MM.1S (cell line): Measurements from ENCODE around the gene TENM4.

Source experiments
- CTCF ChIP-seq: fragments of 300-600 bp; sonication (generic); IDR thresholded peaks from 2 replicates; pipeline ENCODE4 v1.5.1; 2016; ENCODE audit warnings: antibody characterized with exemption, low read length, mixed read lengths
- EZH2 ChIP-seq: fragments of 300-600 bp; sonication (generic); optimal IDR thresholded peaks from 2 replicates; pipeline ENCODE3; 2017; ENCODE audit warnings: low read depth, mild to moderate bottlenecking, antibody characterized with exemption, low read length, mixed read lengths
- EZH2phosphoT487 ChIP-seq: fragments of 300-600 bp; sonication (generic); IDR thresholded peaks from 2 replicates; pipeline ENCODE4 v1.6.1; 2018; ENCODE audit warnings: antibody characterized with exemption, low read length

- TF ChIP-seq EZH2 (no peak), CTCF (peak; percentile 41), EZH2phosphoT487 (no peak)
Measured at GRCh38 chr11:78868563-78868962, 572.3 kb downstream of the TENM4 start.
